OCI-LY7 (cell line): Measurements from ENCODE around the gene OLA1. TPM values are rescaled to one million over a fixed set of nuclear protein-coding genes. Genes with fewer than 3 reads are reported as not detected.

Experiments
- BruUV-seq: library from RNA; stranded (reverse); fragments of 400-500 nt; replicated peaks from 2 replicates; lab custom pipeline; 2021; lab: Mats Ljungman, UMichigan
- CTCF ChIA-PET: fragments of 300-600 bp; sonication (Branson Sonifier 250); formaldehyde crosslinking; loops from one replicate; lab custom pipeline; 2022; ENCODE audit warnings: antibody characterized with exemption; ENCODE audit not compliant: unreplicated experiment; lab: Charles Lee
- POLR2A ChIA-PET: fragments of 300-600 bp; sonication (Branson Sonifier 250); formaldehyde crosslinking; loops from one replicate; lab custom pipeline; 2022; ENCODE audit warnings: antibody characterized with exemption; lab: Charles Lee
- DNase-seq: peaks from one replicate; pipeline ENCODE4 v3.0.0-alpha.2; 2015; ENCODE audit warnings: low spot score
- H2AFZ ChIP-seq: fragments of 200-600 bp; sonication (generic), shearing (Covaris generic); 2 replicates; pipeline ENCODE4 v1.6.1; 2014; ENCODE audit warnings: mild to moderate bottlenecking, antibody characterized with exemption, low read length, moderate library complexity
- H3K27ac ChIP-seq: fragments of 200-600 bp; sonication (generic); 2 replicates; pipeline ENCODE4 v1.5.1; 2014; ENCODE audit warnings: mixed run types, low read depth, mild to moderate bottlenecking, moderate library complexity, low read length, inconsistent platforms; ENCODE audit not compliant: poor library complexity, severe bottlenecking
- H3K36me3 ChIP-seq: fragments of 200-600 bp; sonication (generic); 2 replicates; pipeline ENCODE4 v1.6.1; 2014; ENCODE audit warnings: mild to moderate bottlenecking, antibody characterized with exemption, low read length, moderate library complexity, mixed read lengths; ENCODE audit not compliant: insufficient read depth
- H3K4me1 ChIP-seq: fragments of 200-600 bp; sonication (generic); 2 replicates; pipeline ENCODE4 v1.5.1; 2014; ENCODE audit warnings: mild to moderate bottlenecking, low read length; ENCODE audit not compliant: insufficient read depth, poor library complexity, severe bottlenecking
- H3K4me2 ChIP-seq: fragments of 200-600 bp; sonication (generic); 2 replicates; pipeline ENCODE4 v1.6.1; 2014; ENCODE audit warnings: mild to moderate bottlenecking, low read length
- H3K4me3 ChIP-seq: fragments of 200-600 bp; sonication (generic); 2 replicates; pipeline ENCODE4 v1.5.1; 2014; ENCODE audit warnings: mild to moderate bottlenecking, low read depth, low read length; ENCODE audit not compliant: poor library complexity, severe bottlenecking
- H3K79me2 ChIP-seq: fragments of 200-600 bp; sonication (generic); 2 replicates; pipeline ENCODE4 v1.6.1; 2016; ENCODE audit warnings: low read depth, mild to moderate bottlenecking, low read length, moderate library complexity, mixed read lengths; ENCODE audit not compliant: insufficient read depth
- H3K9me2 ChIP-seq: fragments of 200-600 bp; sonication (generic); 2 replicates; pipeline ENCODE4 v1.6.1; 2016; ENCODE audit warnings: mild to moderate bottlenecking, low read length, mixed read lengths; ENCODE audit not compliant: insufficient read depth
- H3K9me3 ChIP-seq: fragments of 200-600 bp; sonication (generic); 2 replicates; pipeline ENCODE4 v1.6.1; 2014; ENCODE audit warnings: mild to moderate bottlenecking, mixed run types, low read length, mixed read lengths
- H4K20me1 ChIP-seq: fragments of 200-600 bp; sonication (generic); 2 replicates; pipeline ENCODE4 v1.6.1; 2014; ENCODE audit warnings: mild to moderate bottlenecking, antibody characterized with exemption, low read length, moderate library complexity, mixed read lengths; ENCODE audit not compliant: insufficient read depth
- CTCF ChIP-seq: fragments of 200-600 bp; sonication (generic); conservative IDR thresholded peaks from 2 replicates; pipeline ENCODE4 v1.5.1; 2014; ENCODE audit warnings: mild to moderate bottlenecking, antibody characterized with exemption, low read length, moderate library complexity, mixed read lengths
- EZH2phosphoT487 ChIP-seq: fragments of 200-600 bp; sonication (generic); IDR thresholded peaks from 2 replicates; pipeline ENCODE4 v1.6.1; 2018; ENCODE audit warnings: low read depth, borderline replicate concordance, mild to moderate bottlenecking, mixed run types, antibody characterized with exemption, low read length, moderate library complexity, mixed read lengths
- intact Hi-C: fragments of 100-400 bp; cut with micrococcal nuclease; formaldehyde crosslinking; loops from one replicate; pipeline ENCODE4 v1.10.0; 2022; ENCODE audit not compliant: unreplicated experiment
- total RNA-seq, 2 experiments: library from RNA; depleted of rRNA in 1 of 2; stranded (reverse); fragments of >200 nt in 1 of 2; shearing (Covaris generic) in 1 of 2; gene quantifications; 2 replicates each; pipeline ENCODE4 v1.2.3, GENCODE V29; 2014 to 2022

OLA1 gene
- total RNA-seq, 2 experiments from 2014 or later: 66.0 to 116 TPM

GRCh38 chr2:174086708-174087107 is 161.6 kb downstream of the OLA1 start:
- Histone ChIP-seq H3K4me2 (no peak overlapping the region), H3K4me1 (no peaks in the 10 kb centered on the region), H3K9me3 (no peaks in the 10 kb centered on the region), H2AFZ (no peak overlapping the region), H3K4me3 (no peak overlapping the region), H3K9me2 (no peaks in the 10 kb centered on the region), H4K20me1 (no peaks in the 10 kb centered on the region), H3K36me3 (peaks cover 3% of the 10 kb centered on the region; the same call in 1 of the 2 replicates), H3K79me2 (no peaks in the 10 kb centered on the region), H3K27ac (no peak overlapping the region)
- DNase-seq: no peak
- intact Hi-C loops: no loop called here
- no peak for TF ChIP-seq EZH2phosphoT487
- no peak for TF ChIP-seq CTCF
- CTCF ChIA-PET: no interaction called here
- POLR2A ChIA-PET: interaction anchor here (0.9 kb wide), 1 partner anchor 15 kb away, joined by 6 read pairs; no protein-coding TSS in a partner anchor
- BruUV-seq: no TSS peak

- Histone ChIP-seq H3K4me1 (no peaks in the 10 kb centered on the region), H4K20me1 (no peaks in the 10 kb centered on the region), H3K27ac (no peak overlapping the region), H3K4me3 (no peak overlapping the region), H3K79me2 (no peaks in the 10 kb centered on the region), H3K9me2 (no peaks in the 10 kb centered on the region), H3K4me2 (no peak overlapping the region), H2AFZ (no peak overlapping the region), H3K36me3 (peaks cover 5% of the 10 kb centered on the region; the same call in 1 of the 2 replicates), H3K9me3 (no peaks in the 10 kb centered on the region)
- no peak for TF ChIP-seq EZH2phosphoT487
- TF ChIP-seq CTCF: no peak
- ChIA-PET POLR2A (no interaction called here), CTCF (no interaction called here)
- intact Hi-C loops: no loop called here
- DNase-seq: no peak
- no TSS peak for BruUV-seq
Observed at GRCh38 chr2:174085781-174086180, 162.6 kb downstream of the OLA1 start.

GRCh38 chr2:174083843-174084458 is 164.4 kb downstream of the OLA1 start:
- no peak for DNase-seq
- no peaks in the 10 kb centered on the region for H3K4me1 ChIP-seq
- no peaks in the 10 kb centered on the region for H3K9me3 ChIP-seq
- peaks cover 5% of the 10 kb centered on the region; the same call in 1 of the 2 replicates for H3K36me3 ChIP-seq
- no peaks in the 10 kb centered on the region for H4K20me1 ChIP-seq
- no peak overlapping the region for H3K4me3 ChIP-seq
- intact Hi-C loops: no loop called here
- H3K4me2 ChIP-seq: no peak overlapping the region
- H3K27ac ChIP-seq: no peak overlapping the region
- POLR2A ChIA-PET: interaction anchor here (0.6 kb wide), 1 partner anchor 858 kb away, joined by 3 read pairs; no protein-coding TSS in a partner anchor
- no peak for TF ChIP-seq EZH2phosphoT487
- no peak for TF ChIP-seq CTCF
- H3K9me2 ChIP-seq: no peaks in the 10 kb centered on the region
- H2AFZ ChIP-seq: no peak overlapping the region
- no peaks in the 10 kb centered on the region for H3K79me2 ChIP-seq
- no TSS peak for BruUV-seq
- CTCF ChIA-PET: no interaction called here
